Stimulated activated CD4-positive, alpha-beta T cell treated with anti-CD3 and anti-CD28 coated beads, Interleukin-1b, Interleukin-23, amount 100 ng/mL, for 24 hours (primary cell): ENCODE data around the gene LRRTM3.
A peak's percentile ranks its signal among the peaks of the same experiment; 100 is the strongest.

Experiments used
- DNase-seq, 4 experiments: peaks; one replicate each; pipeline ENCODE4 v3.0.0-alpha.2; 2020; ENCODE audit warnings: low read depth in 4 of 4, low spot score in 1 of 4

The LRRTM3 gene

GRCh38 chr10:66925896-66926715 lies at the start of gene LRRTM3:
Gene LRRTM3 (plus strand): TSS chr10:66926036.
- peak in 1 of 4 experiments; percentile 3 for DNase-seq

GRCh38 chr10:66877361-66877760 lies 48.5 kb upstream of the LRRTM3 start:
- no peak for DNase-seq

- no peak for DNase-seq
Observed at GRCh38 chr10:66880292-66880691, 45.5 kb upstream of the LRRTM3 start.

- DNase-seq, result no peak
Observed at GRCh38 chr10:66880826-66881225, 45.0 kb upstream of the LRRTM3 start.

GRCh38 chr10:66881814-66882213 lies 44.0 kb upstream of the LRRTM3 start:
- DNase-seq, result no peak

GRCh38 chr10:66882271-66882670 lies 43.6 kb upstream of the LRRTM3 start:
- DNase-seq, result no peak

- DNase-seq, result no peak
Observed at GRCh38 chr10:66886848-66887247, 39.0 kb upstream of the LRRTM3 start.

GRCh38 chr10:66888237-66888636 lies 37.6 kb upstream of the LRRTM3 start:
- DNase-seq, result no peak

GRCh38 chr10:66892871-66893270 lies 33.0 kb upstream of the LRRTM3 start:
- DNase-seq, result no peak

GRCh38 chr10:66910671-66911070 lies 15.2 kb upstream of the LRRTM3 start:
- DNase-seq, result no peak

GRCh38 chr10:66916030-66916429 lies 9.8 kb upstream of the LRRTM3 start:
- DNase-seq, result no peak

GRCh38 chr10:66917104-66917503 lies 8.7 kb upstream of the LRRTM3 start:
- DNase-seq, result no peak

GRCh38 chr10:66919248-66919647 lies 6.6 kb upstream of the LRRTM3 start:
- no peak for DNase-seq

- no peak for DNase-seq
Observed at GRCh38 chr10:66924674-66925345, 1.0 kb upstream of the LRRTM3 start.

GRCh38 chr10:66925373-66925772 lies 463 bp upstream of the LRRTM3 start:
- DNase-seq, result no peak

GRCh38 chr10:66926841-66927240 lies 1.0 kb downstream of the LRRTM3 start:
- no peak for DNase-seq

GRCh38 chr10:66927251-66927935 lies 1.6 kb downstream of the LRRTM3 start:
- no peak for DNase-seq

- no peak for DNase-seq
Observed at GRCh38 chr10:66927971-66928770, 2.3 kb downstream of the LRRTM3 start.

- DNase-seq, result no peak
Observed at GRCh38 chr10:66928776-66929175, 2.9 kb downstream of the LRRTM3 start.

GRCh38 chr10:66929375-66929774 lies 3.5 kb downstream of the LRRTM3 start:
- no peak for DNase-seq

GRCh38 chr10:66931340-66931948 lies 5.6 kb downstream of the LRRTM3 start:
- DNase-seq, result no peak
